ENCODE results near the gene DIAPH3.

DIAPH3 gene

GRCh38 chr13:59728896-59729545, 434.7 kb downstream of the DIAPH3 start:
- no peak for DNase-seq

- no peak for DNase-seq
These were observed 441.5 kb downstream of the DIAPH3 start for GRCh38 chr13:59721926-59722910.

- no peak for DNase-seq
These were observed 448.1 kb downstream of the DIAPH3 start for GRCh38 chr13:59715611-59716010.

GRCh38 chr13:59710996-59711701, 452.6 kb downstream of the DIAPH3 start:
- no peak for DNase-seq

GRCh38 chr13:59710416-59710815, 453.3 kb downstream of the DIAPH3 start:
- DNase-seq: no peak

- DNase-seq: no peak
These were observed 457.4 kb downstream of the DIAPH3 start for GRCh38 chr13:59706101-59706976.

- DNase-seq: no peak
These were observed 461.5 kb downstream of the DIAPH3 start for GRCh38 chr13:59702269-59702668.

GRCh38 chr13:59701261-59701660, 462.5 kb downstream of the DIAPH3 start:
- DNase-seq: no peak

GRCh38 chr13:59700281-59700680, 463.4 kb downstream of the DIAPH3 start:
- DNase-seq: no peak

- no peak for DNase-seq
These were observed 467.5 kb downstream of the DIAPH3 start for GRCh38 chr13:59696271-59696670.

GRCh38 chr13:59691501-59692066, 472.1 kb downstream of the DIAPH3 start:
- no peak for DNase-seq

GRCh38 chr13:59690857-59691500, 472.7 kb downstream of the DIAPH3 start:
- no peak for DNase-seq

- no peak for DNase-seq
These were observed 474.7 kb downstream of the DIAPH3 start for GRCh38 chr13:59689057-59689456.

GRCh38 chr13:59686798-59687394, 476.8 kb downstream of the DIAPH3 start:
- no peak for DNase-seq

GRCh38 chr13:59684105-59684504, 479.6 kb downstream of the DIAPH3 start:
- no peak for DNase-seq

GRCh38 chr13:59681636-59682311, 482.0 kb downstream of the DIAPH3 start:
- DNase-seq: no peak

- DNase-seq: no peak
These were observed 483.2 kb downstream of the DIAPH3 start for GRCh38 chr13:59680429-59681024.

- DNase-seq: no peak
These were observed 484.5 kb downstream of the DIAPH3 start for GRCh38 chr13:59679254-59679653.
